ENCODE data around the gene ALG14.
A peak's percentile ranks its signal among the peaks of the same experiment; 100 is the strongest.
"Not testable (repeated sequence)": the region's sequence is repeated elsewhere in the genome, so short reads cannot be mapped to it uniquely, and the experiment has no call there.

Gene ALG14

GRCh38 chr1:95086949-95087533, 14.3 kb upstream of the ALG14 start:
- DNase-seq: peak; percentile 93

DNA sequence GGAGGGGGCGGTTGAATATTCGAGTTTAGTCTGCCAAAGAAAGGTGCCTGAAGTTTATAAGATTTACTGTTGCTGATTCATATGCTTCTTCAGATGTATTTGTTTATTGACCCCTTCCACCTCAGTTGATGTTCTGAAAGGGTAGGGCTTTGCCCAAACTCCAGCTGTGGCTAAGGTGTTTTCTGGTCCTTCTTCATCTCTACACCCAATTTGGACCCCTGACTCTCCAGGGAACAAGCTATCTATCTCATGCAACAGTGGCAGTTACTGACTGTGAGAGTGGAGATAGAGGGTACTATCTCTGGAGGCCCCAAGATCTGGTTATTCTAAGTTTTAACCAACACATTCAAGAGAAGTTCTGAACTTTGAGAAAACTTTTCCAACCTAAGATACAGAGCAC, 12.6 kb upstream of the ALG14 start:
- DNase-seq: no peak

- peak; percentile 21 for DNase-seq
Measured at GRCh38 chr1:95084317-95085176, 11.8 kb upstream of the ALG14 start.

DNA sequence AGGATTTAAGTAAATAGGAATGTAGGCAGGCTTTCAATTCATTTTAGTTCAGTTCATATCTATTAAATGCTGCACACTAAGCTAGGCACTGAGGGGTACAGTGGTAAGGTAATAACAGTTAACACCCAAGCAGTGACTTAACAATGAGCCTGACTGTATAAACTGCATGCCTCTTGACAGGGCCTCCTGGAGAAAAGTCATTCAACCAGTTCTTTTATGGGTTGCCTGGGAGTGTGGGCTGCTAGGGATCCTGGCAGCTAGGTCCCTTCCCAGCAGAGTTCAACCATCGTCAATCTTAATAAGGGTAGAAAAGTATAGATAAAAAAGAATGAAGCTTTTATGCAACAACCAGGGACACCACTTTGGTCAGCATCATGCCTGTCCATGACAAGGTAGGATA, 8.1 kb upstream of the ALG14 start:
- DNase-seq: no peak

GRCh38 chr1:95080446-95080845, 7.7 kb upstream of the ALG14 start:
- no peak for DNase-seq

DNA sequence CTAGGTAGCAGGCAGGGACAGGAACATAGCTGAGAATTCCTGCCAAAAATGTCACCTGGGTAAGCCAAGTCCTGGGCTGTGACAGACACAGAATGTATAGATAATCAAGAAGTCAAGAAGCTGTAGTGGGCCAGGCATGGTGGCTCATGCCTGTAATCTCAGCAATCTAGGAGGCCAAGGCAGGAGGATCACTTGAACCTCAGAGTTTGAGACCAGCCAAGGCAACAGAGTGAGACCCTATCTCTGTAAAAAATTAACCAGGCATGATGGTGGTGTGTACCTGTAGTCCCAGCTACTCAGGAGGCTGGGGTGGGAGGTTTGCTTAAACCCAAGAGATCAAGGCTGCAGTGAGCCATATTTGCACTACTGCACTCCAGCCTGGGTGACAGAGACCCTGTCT, 3.3 kb upstream of the ALG14 start:
- no peak for DNase-seq

GRCh38 chr1:95073446-95073845, 695 bp upstream of the ALG14 start:
- no peak for DNase-seq

DNA sequence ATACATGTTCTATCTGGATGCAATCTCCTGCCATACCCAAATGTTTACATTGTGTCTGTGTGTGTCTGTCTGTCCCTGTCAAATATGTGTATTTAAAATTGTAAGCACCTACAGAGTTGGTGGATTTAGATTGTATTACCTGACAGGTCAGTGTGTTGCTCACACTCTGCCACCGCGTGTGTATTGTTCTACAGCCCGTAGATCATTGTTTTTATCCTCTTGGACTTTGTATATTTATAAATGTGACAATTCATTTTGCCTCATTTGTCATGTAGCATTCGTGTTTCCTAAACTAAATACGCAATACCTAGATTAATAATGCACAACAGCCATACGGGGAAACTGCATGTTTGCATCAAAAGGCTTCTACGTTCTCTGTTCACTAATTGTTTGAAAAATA, 634 bp downstream of the ALG14 start:
- no peak for DNase-seq

GRCh38 chr1:95071539-95071938, 1.2 kb downstream of the ALG14 start:
- DNase-seq: no peak

- DNase-seq: no peak
Measured at GRCh38 chr1:95069710-95070093, 3.0 kb downstream of the ALG14 start.

GRCh38 chr1:95068956-95069709, 3.6 kb downstream of the ALG14 start:
- no peak for DNase-seq

- no peak for DNase-seq
Measured at GRCh38 chr1:95067568-95067967, 5.2 kb downstream of the ALG14 start.

DNA sequence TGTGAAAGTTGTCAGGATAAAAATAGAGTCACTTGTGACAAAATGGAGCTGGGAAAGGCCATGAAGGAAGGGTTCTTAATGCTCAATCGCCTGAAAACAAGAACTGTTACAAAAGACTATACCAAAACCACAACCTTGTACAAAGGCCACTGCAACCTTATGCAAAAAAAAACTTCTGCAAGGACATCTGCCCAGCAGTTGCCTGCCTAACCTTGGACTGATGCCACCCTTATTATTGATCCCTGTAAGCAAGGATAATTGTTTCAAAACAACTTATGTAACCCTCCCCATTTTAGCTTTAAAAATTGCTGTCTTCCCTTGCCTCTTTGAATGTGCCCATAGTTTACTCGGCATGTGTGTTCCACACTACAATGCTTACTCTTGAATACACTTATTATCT, 5.7 kb downstream of the ALG14 start:
- DNase-seq: no peak

- no peak for DNase-seq
Measured at GRCh38 chr1:95061445-95062006, 11.2 kb downstream of the ALG14 start.

GRCh38 chr1:95058974-95059373, 13.8 kb downstream of the ALG14 start:
- no peak for DNase-seq

DNA sequence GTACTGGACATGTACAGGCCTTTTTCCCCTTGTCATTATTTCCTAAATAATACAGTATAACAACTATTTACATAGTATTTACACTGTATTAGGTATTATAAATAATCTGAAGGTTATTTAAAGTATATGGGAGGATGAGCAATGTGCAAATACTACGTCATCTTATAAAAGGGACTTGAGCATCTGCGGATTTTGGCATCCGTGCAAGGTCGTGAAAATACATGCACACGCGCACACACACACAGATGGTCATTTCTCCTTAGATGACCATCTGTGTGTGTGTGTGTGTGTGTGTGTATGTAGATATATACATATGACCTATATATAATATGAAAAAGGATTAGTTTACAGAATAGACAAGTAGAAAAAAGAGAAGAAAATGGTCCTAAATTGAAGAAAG, 15.4 kb downstream of the ALG14 start:
- no peak for DNase-seq

- DNase-seq: no peak
Measured at GRCh38 chr1:95049935-95050334, 22.8 kb downstream of the ALG14 start.

DNA sequence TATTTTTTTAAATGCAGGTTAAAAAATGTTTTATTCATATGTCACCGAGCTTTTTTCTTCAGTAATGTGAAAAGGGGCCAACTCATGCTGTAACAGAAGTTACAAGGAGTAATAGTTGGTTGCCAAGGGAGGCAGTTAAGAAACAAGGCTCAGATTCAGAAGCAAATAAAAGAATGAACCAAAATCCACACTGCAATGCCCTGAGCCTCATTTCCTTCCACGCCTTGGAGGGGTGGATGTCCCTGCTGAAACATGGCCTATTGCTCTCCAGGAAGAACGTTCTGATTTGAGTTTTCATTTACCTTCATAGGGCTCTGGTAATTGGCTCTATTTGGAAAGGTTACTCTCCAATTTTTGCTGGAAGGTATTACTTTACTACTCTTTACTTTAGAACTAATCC, 24.4 kb downstream of the ALG14 start:
- DNase-seq: no peak

- DNase-seq: not testable (repeated sequence)
Measured at GRCh38 chr1:95047624-95048023, 25.1 kb downstream of the ALG14 start.

DNA sequence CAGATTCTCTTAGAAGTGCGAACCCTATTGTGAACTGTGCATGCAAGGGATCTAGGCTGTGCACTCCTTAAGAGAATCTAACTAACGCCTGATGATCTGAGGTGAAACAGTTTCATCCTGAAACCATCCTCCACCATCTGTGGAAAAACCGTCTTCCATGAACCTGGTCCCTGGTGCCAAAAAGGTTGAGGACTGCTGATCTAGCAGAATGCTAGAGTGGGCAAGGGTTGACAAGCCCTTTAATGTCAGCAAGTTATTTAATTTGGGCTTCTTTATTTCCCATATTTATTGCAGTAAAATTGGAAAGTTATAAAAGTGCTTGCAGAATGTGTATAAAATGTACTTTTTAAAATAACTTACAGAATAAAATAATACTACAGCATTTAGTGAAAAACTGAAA, 26.4 kb downstream of the ALG14 start:
- DNase-seq: no peak

DNA sequence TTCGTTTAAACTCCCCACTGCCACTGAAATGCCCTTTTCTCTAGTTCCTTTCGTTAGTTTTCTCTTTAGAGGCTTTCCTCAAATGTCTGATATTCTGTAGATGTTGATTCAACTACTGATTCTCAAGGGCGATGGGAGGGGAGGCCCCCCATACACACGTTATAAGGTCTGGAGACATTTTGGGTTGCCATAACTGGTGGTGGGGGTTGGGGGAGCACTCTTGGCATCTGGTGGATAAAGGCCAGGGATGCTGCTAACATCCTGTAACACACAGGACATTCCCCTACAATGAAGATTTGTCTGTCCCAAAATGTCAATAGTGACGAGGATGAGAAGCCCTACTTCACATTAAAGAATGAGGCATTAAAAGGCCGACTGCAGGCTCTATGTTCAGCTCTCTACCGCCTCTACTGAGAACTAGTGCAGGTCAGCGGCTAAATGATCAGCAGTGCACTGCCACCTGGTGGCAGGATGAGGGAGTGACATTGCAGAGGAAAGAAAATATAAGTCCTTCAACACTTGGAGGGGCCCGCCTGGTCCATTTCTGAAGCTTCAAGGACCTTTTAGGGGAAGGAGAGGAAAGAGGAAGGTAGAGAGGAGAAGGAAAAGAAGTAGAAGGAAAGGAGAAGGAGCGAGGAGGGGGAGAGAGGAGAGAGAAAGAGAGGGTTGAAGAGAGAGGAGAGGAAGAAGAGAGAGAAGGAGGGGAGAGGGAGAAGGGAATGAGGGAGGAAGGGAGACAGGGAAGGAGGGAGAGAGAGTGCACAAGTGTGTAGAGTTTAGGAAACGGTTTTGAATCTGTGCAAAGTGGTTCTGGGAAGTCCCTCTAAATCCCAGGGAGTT, 29.4 kb downstream of the ALG14 start:
- DNase-seq: peak; percentile 86

DNA sequence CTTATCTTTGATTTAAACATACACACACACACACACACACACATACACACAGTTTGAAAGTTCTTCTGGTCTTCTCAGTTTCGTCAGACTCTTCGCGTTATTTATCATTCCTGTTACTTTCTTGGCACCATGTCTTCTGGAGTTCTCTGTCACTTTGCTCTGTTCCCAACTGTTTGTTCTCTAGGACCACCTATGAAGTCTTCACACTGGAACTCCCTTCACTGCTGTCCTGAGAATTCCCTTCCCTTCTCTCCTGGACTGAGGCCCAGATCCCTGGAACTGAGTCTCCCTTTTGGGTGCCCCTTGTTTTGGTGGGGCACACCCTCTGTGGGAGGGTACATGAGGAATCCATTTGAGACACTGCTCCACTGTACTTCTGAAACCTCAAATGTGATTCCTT, 30.5 kb downstream of the ALG14 start:
- DNase-seq: peak; percentile 27

Measured in fibroblast of skin of abdomen (primary cell).